ENCODE data around the gene FMO4. TPM values are rescaled to one million over a fixed set of nuclear protein-coding genes. Genes with fewer than 3 reads are reported as not detected.
"Not testable (repeated sequence)": the region's sequence is repeated elsewhere in the genome, so short reads cannot be mapped to it uniquely, and the experiment has no call there.

The FMO4 gene
- total RNA-seq, 6 experiments from 2014 or later: 0.36 to 1.9 (median 0.88) TPM

- TF ChIP-seq CTCF (IDR thresholded peaks at IDR 0.05): no peak
- H3K4me3 Mint-ChIP-seq: no peak overlapping the region
- H3K27ac Mint-ChIP-seq: no peak overlapping the region
- peaks cover 2% of the 10 kb centered on the region for H3K27me3 Mint-ChIP-seq (ENCODE audit: insufficient read depth)
- H3K36me3 Mint-ChIP-seq (ENCODE audit: low read depth): no peaks in the 10 kb centered on the region
- H3K9me3 Mint-ChIP-seq: no peaks in the 10 kb centered on the region
- DNase-seq: no peak
- peaks cover 42% of the 10 kb centered on the region for H3K4me1 Mint-ChIP-seq (ENCODE audit: low read depth)
These were observed 23.4 kb upstream of the FMO4 start for GRCh38 chr1:171290621-171291020.

- no peak for TF ChIP-seq CTCF (IDR thresholded peaks at IDR 0.05)
- H3K4me3 Mint-ChIP-seq: no peak overlapping the region
- peaks cover 49% of the 10 kb centered on the region for H3K4me1 Mint-ChIP-seq (ENCODE audit: low read depth)
- peak overlapping the region; percentile 31; the same call in 1 of the 2 replicates for H3K27ac Mint-ChIP-seq
- H3K36me3 Mint-ChIP-seq (ENCODE audit: low read depth): no peaks in the 10 kb centered on the region
- peak; percentile 76 for DNase-seq
- H3K9me3 Mint-ChIP-seq: no peaks in the 10 kb centered on the region
- peaks cover 4% of the 10 kb centered on the region for H3K27me3 Mint-ChIP-seq (ENCODE audit: insufficient read depth)
These were observed 21.2 kb upstream of the FMO4 start for GRCh38 chr1:171292799-171293198.

- peak overlapping the region; percentile 59; the same call in 1 of the 2 replicates for H3K27ac Mint-ChIP-seq
- DNase-seq: peak; percentile 43
These were observed 18.6 kb upstream of the FMO4 start for GRCh38 chr1:171295383-171295782.

GRCh38 chr1:171295821-171296220 lies 18.2 kb upstream of the FMO4 start:
- peak overlapping the region; percentile 59; the same call in 1 of the 2 replicates for H3K27ac Mint-ChIP-seq
- peaks cover 11% of the 10 kb centered on the region for H3K9me3 Mint-ChIP-seq
- H3K36me3 Mint-ChIP-seq (ENCODE audit: low read depth): no peaks in the 10 kb centered on the region; the same call in 1 of the 2 replicates
- no peak overlapping the region for H3K4me3 Mint-ChIP-seq
- no peak for TF ChIP-seq CTCF (IDR thresholded peaks at IDR 0.05)
- H3K27me3 Mint-ChIP-seq (ENCODE audit: insufficient read depth): peaks cover 4% of the 10 kb centered on the region
- peaks cover 49% of the 10 kb centered on the region for H3K4me1 Mint-ChIP-seq (ENCODE audit: low read depth)
- peak; percentile 25 for DNase-seq

More at GRCh38 chr1:171295383-171295782, 18.6 kb upstream of the FMO4 start:
- H3K27me3 Mint-ChIP-seq (ENCODE audit: insufficient read depth); H3K36me3 Mint-ChIP-seq (ENCODE audit: low read depth); H3K9me3 Mint-ChIP-seq: not testable (repeated sequence)
- Mint-ChIP-seq H3K4me3 (peak overlapping the region; percentile 39), H3K4me1 (ENCODE audit: low read depth) (peaks cover 49% of the 10 kb centered on the region)

DNA sequence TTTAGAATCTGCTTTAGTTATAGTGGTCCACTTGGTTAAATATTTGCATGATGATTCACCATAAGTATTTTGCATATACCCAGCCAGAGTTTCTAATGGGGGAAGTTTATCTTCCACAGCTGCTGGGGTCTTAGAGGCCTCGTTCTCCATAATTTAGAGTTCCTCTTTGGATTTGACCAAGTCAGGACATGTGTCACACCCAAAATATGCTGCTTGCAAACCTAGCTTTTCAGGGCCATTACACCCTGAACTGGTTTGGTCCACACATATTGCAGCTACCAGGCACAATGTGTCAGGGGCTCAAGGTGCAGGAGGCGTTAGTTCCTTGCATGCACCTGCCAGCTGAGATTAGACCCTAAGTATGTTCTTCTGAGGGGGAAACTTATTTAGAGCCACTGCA lies 17.1 kb upstream of the FMO4 start:
- H3K4me3 Mint-ChIP-seq: no peak overlapping the region
- H3K27ac Mint-ChIP-seq: no peak overlapping the region
- no peak for DNase-seq
- H3K4me1 Mint-ChIP-seq (ENCODE audit: low read depth): peaks cover 49% of the 10 kb centered on the region
- no peaks in the 10 kb centered on the region; the same call in 1 of the 2 replicates for H3K36me3 Mint-ChIP-seq (ENCODE audit: low read depth)
- H3K9me3 Mint-ChIP-seq: peaks cover 13% of the 10 kb centered on the region
- no peak for TF ChIP-seq CTCF (IDR thresholded peaks at IDR 0.05)
- peaks cover 4% of the 10 kb centered on the region for H3K27me3 Mint-ChIP-seq (ENCODE audit: insufficient read depth)

DNA sequence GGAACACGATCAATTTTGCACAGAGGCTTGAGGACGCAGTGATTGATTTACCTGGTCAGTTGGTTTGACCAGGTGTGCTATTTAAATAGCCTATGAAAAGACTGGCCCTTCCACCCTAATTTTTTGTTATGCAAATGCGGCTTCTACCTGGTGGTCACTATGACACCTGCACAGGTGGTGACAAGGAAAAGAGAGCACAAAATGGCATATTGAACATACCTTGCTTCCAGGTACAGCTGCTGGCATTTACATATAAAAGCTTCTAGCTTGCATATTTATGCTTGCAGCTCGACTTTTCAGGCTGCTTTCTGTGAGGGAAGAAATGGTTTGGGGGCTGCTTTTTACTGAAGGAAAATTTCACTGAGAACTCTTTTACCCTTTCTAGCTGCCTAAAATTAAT lies 15.3 kb upstream of the FMO4 start:
- Mint-ChIP-seq H3K9me3 (peaks cover 13% of the 10 kb centered on the region), H3K27me3 (ENCODE audit: insufficient read depth) (peaks cover 8% of the 10 kb centered on the region), H3K36me3 (ENCODE audit: low read depth) (no peaks in the 10 kb centered on the region; the same call in 1 of the 2 replicates), H3K4me3 (no peak overlapping the region), H3K4me1 (ENCODE audit: low read depth) (peaks cover 35% of the 10 kb centered on the region), H3K27ac (no peak overlapping the region)
- no peak for TF ChIP-seq CTCF (IDR thresholded peaks at IDR 0.05)
- DNase-seq: no peak
